Mesenchymal stem cell (in vitro differentiated cells and primary cell): ENCODE measurements around the gene LCN9.

ENCODE experiments used
- DNase-seq: peaks from one replicate; pipeline ENCODE4 v3.0.0-alpha.2; 2013
- H2AFZ ChIP-seq: one replicate; pipeline ENCODE4 v1.6.1; 2013; ENCODE audit warnings: low read depth, mild to moderate bottlenecking, control low read depth, inconsistent platforms, low read length, moderate library complexity
- H2AK5ac ChIP-seq: 2 replicates; pipeline ENCODE4 v1.6.1; 2013; ENCODE audit warnings: low read length, moderate library complexity, mild to moderate bottlenecking, inconsistent platforms; ENCODE audit not compliant: severe bottlenecking
- H2BK120ac ChIP-seq: one replicate; pipeline ENCODE4 v1.6.1; 2013; ENCODE audit warnings: low read depth, mild to moderate bottlenecking, inconsistent platforms, low read length, moderate library complexity
- H2BK12ac ChIP-seq, 2 experiments: one replicate each; pipeline ENCODE4 v1.6.1; 2013; ENCODE audit warnings: inconsistent platforms in 2 of 2, low read length in 2 of 2, mild to moderate bottlenecking in 2 of 2, moderate library complexity in 2 of 2, control low read depth in 1 of 2
- H2BK15ac ChIP-seq: one replicate; pipeline ENCODE4 v1.6.1; 2013; ENCODE audit warnings: mild to moderate bottlenecking, low read depth, inconsistent platforms; ENCODE audit not compliant: poor library complexity, severe bottlenecking
- H2BK5ac ChIP-seq: 2 replicates; pipeline ENCODE4 v1.6.1; 2013; ENCODE audit warnings: low read depth, mild to moderate bottlenecking, low read length, control low read depth, inconsistent platforms; ENCODE audit not compliant: poor library complexity, severe bottlenecking
- H3K14ac ChIP-seq, 2 experiments: one replicate each; pipeline ENCODE4 v1.6.1; 2013; ENCODE audit warnings: inconsistent platforms in 2 of 2, low read length in 2 of 2, control low read depth in 1 of 2, mild to moderate bottlenecking in 1 of 2, moderate library complexity in 1 of 2
- H3K18ac ChIP-seq, 2 experiments: one replicate each; pipeline ENCODE4 v1.6.1; 2013; ENCODE audit warnings: inconsistent platforms in 2 of 2, low read length in 2 of 2, control low read depth in 1 of 2, low read depth in 1 of 2, mild to moderate bottlenecking in 1 of 2
- H3K23ac ChIP-seq, 2 experiments: one replicate each; pipeline ENCODE4 v1.6.1; 2013; ENCODE audit warnings: inconsistent platforms in 2 of 2, low read length in 2 of 2, mild to moderate bottlenecking in 2 of 2, moderate library complexity in 2 of 2, control low read depth in 1 of 2
- H3K27ac ChIP-seq: 2 replicates; pipeline ENCODE4 v1.5.1; 2013; ENCODE audit warnings: mild to moderate bottlenecking, moderate library complexity, low read length, control low read depth, inconsistent platforms; ENCODE audit not compliant: poor library complexity, severe bottlenecking
- H3K27me3 ChIP-seq, 2 experiments: 2 replicates each; pipeline versions ENCODE4 v1.6.1 to v1.7.0; 2013; ENCODE audit warnings: low read length in 2 of 2, mild to moderate bottlenecking in 2 of 2, moderate library complexity in 2 of 2, control low read depth in 1 of 2, inconsistent platforms in 1 of 2; ENCODE audit not compliant: control insufficient read depth in 1 of 2, insufficient read depth in 1 of 2
- H3K36me3 ChIP-seq, 2 experiments: 2 replicates each; pipeline versions ENCODE4 v1.6.1 to v1.7.0; 2013; ENCODE audit warnings: low read length in 2 of 2, control low read depth in 1 of 2, inconsistent platforms in 1 of 2, low read depth in 1 of 2, mild to moderate bottlenecking in 1 of 2; ENCODE audit not compliant: insufficient read depth in 2 of 2, control insufficient read depth in 1 of 2
- H3K4ac ChIP-seq, 2 experiments: one replicate each; pipeline ENCODE4 v1.6.1; 2013; ENCODE audit warnings: inconsistent platforms in 2 of 2, low read length in 2 of 2, mild to moderate bottlenecking in 2 of 2, moderate library complexity in 2 of 2, control low read depth in 1 of 2, low read depth in 1 of 2
- H3K4me1 ChIP-seq: 2 replicates; pipeline ENCODE4 v1.6.1; 2013; ENCODE audit warnings: low read depth, low read length, control low read depth; ENCODE audit not compliant: control insufficient read depth, insufficient read depth
- H3K4me2 ChIP-seq: 2 replicates; pipeline ENCODE4 v1.6.1; 2013; ENCODE audit warnings: low read length, mild to moderate bottlenecking, inconsistent platforms; ENCODE audit not compliant: poor library complexity, severe bottlenecking
- H3K4me3 ChIP-seq, 2 experiments: 2 replicates each; pipeline versions ENCODE4 v1.5.1 to v1.7.0; 2013; ENCODE audit warnings: low read length in 2 of 2, mild to moderate bottlenecking in 2 of 2, control low read depth in 1 of 2, low read depth in 1 of 2; ENCODE audit not compliant: insufficient read depth in 1 of 2
- H3K79me1 ChIP-seq: replicated peaks from 2 replicates; pipeline ENCODE4 v1.6.1; 2013; ENCODE audit warnings: mild to moderate bottlenecking, control low read depth, low read length, inconsistent platforms; ENCODE audit not compliant: poor library complexity, severe bottlenecking
- H3K9ac ChIP-seq: 2 replicates; pipeline ENCODE4 v1.7.0; 2013; ENCODE audit warnings: mild to moderate bottlenecking, low read length, moderate library complexity
- H3K9me3 ChIP-seq: 2 replicates; pipeline ENCODE4 v1.7.0; 2013; ENCODE audit warnings: mild to moderate bottlenecking, low read length; ENCODE audit not compliant: control insufficient read depth
- H4K8ac ChIP-seq: one replicate; pipeline ENCODE4 v1.6.1; 2013; ENCODE audit warnings: inconsistent platforms, mild to moderate bottlenecking, low read length, moderate library complexity
- H4K91ac ChIP-seq: one replicate; pipeline ENCODE4 v1.6.1; 2013; ENCODE audit warnings: mild to moderate bottlenecking, low read length, inconsistent platforms
- WGBS: methylation state at CpG from one replicate; pipeline ENCODE4 v1.1.7; 2013; ENCODE audit warnings: mixed read lengths; 5-methylcytosine and 5-hydroxymethylcytosine counted together

The LCN9 gene

DNA sequence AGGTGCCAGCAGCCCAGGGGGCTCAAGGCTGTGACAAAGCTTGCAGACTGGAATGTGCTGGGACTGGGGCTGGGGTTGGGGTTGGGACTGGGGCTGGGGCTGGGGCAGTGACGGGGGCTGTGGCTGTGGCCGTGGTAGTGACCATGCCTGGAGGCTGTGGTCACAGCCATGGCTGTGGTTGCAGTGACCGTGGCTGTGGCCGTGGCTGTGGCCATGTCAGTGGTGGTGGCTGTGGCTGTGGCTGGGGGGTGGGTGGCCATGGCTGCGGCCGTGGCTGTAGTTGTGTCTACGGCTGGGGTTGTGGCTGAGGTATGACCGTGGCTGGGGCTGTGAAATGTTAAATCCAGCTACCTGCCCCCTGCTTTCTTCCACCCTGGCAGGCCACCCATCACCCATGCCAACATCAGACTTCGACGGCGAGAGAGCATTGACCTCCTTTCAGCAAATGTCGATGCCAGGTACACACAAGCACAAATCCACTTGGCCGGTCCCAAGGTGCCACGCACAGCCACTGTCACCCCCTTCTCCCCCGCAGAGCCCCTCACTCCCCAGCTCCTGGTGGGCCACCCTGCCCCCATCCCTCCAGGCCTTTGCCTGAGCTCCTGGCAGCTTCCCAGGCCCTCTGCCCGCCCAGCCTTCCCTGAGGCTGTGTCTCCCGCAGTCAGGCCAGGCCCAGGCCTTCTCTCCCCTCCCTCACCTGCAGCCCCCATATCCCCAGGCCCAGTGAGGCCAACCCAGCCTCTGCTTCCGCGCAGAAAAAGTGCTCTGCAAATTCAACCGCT is 15.3 kb downstream of the LCN9 start:
- Histone ChIP-seq H3K14ac (no peak overlapping the region), H3K23ac (no peak overlapping the region), H2BK5ac (no peak overlapping the region), H2BK120ac (no peak overlapping the region), H3K9me3 (no peaks in the 10 kb centered on the region), H3K36me3 (no peaks in the 10 kb centered on the region), H3K4ac (no peak overlapping the region), H3K18ac (no peak overlapping the region), H3K27ac (no peak overlapping the region), H2AK5ac (no peak overlapping the region), H2AFZ (no peak overlapping the region), H2BK12ac (no peak overlapping the region), H4K8ac (no peak overlapping the region), H3K27me3 (peaks cover 0 to 6% of the 10 kb centered on the region in 2 experiments), H3K4me3 (no peak overlapping the region), H3K79me1 (no peaks in the 10 kb centered on the region), H3K4me2 (no peak overlapping the region), H2BK15ac (no peak overlapping the region), H3K4me1 (peaks cover 2% of the 10 kb centered on the region), H3K9ac (no peak overlapping the region), H4K91ac (no peak overlapping the region)
- WGBS: 92% methylated on average over 15 of the region's 20 CpGs
- no peak for DNase-seq

DNA sequence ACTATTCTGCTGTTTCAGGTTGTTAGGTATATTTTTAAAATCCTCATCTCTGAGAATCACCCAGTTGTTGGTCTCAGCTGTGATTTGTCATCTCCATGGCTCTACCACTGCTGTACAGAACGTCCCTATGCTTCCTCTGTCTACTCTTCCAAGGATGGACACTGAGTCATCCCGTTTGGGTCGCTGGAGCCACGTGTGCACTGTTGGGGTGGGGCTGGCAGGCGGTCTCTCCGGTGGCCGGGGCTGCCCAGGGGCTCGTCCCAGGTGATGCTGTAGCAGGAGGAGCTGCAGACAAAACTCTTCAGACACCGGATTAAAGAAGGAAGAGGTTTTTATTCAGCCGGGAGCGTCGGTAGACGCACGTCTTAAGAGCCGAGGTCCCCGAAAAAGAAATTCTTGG is 16.9 kb downstream of the LCN9 start:
- Histone ChIP-seq H2BK12ac (no peak overlapping the region), H3K36me3 (no peaks in the 10 kb centered on the region), H3K23ac (no peak overlapping the region)

DNA sequence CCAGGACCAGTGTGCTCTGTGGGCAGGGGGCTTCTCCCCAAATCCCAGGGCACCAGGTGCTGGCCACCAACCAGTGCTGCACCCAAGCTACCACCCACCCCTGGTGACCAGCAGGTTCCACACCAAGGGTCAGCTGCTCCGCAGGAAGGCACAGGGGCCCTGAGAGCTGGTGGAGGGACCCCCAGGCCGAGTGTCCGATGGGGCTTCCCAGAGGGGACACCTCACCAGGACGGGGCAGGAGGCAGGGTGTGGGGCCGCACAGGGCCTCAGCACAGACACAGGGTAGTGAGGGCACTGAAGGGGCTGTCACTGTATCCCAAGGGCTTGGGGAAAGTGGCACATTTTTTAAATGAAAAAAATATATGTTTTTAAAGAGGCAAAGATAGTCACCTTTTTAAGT is 18.1 kb downstream of the LCN9 start:
- no peak overlapping the region for H4K91ac ChIP-seq
- H2BK5ac ChIP-seq: no peak overlapping the region
- H2BK12ac ChIP-seq: no peak overlapping the region
- no peak overlapping the region for H3K9ac ChIP-seq
- H3K79me1 ChIP-seq: no peaks in the 10 kb centered on the region
- no peak overlapping the region for H3K4me2 ChIP-seq
- H2AFZ ChIP-seq: no peak overlapping the region
- no peak overlapping the region for H3K18ac ChIP-seq
- peaks cover 0 to 6% of the 10 kb centered on the region in 2 experiments for H3K27me3 ChIP-seq
- no peak overlapping the region for H2AK5ac ChIP-seq
- H4K8ac ChIP-seq: no peak overlapping the region
- no peak overlapping the region for H3K27ac ChIP-seq
- H2BK15ac ChIP-seq: no peak overlapping the region
- H3K4me3 ChIP-seq: no peak overlapping the region
- H3K9me3 ChIP-seq: no peaks in the 10 kb centered on the region
- no peak overlapping the region for H3K23ac ChIP-seq
- peaks cover 2% of the 10 kb centered on the region for H3K4me1 ChIP-seq
- no peak overlapping the region for H3K4ac ChIP-seq
- 84% methylated on average over 5 of the region's 5 CpGs for WGBS
- DNase-seq: no peak
- H2BK120ac ChIP-seq: no peak overlapping the region
- no peak overlapping the region for H3K14ac ChIP-seq
- H3K36me3 ChIP-seq: no peaks in the 10 kb centered on the region

More for the DNA sequence above, 16.9 kb downstream of the LCN9 start:
- H2BK120ac ChIP-seq: no peak overlapping the region
- DNase-seq: no peak
- H3K18ac ChIP-seq: no peak overlapping the region
- H3K4me1 ChIP-seq: peaks cover 2% of the 10 kb centered on the region
- H3K14ac ChIP-seq: no peak overlapping the region
- H4K91ac ChIP-seq: no peak overlapping the region
- no peak overlapping the region for H2BK5ac ChIP-seq
- no peak overlapping the region for H3K4ac ChIP-seq
- no peak overlapping the region for H3K9ac ChIP-seq
- no peaks in the 10 kb centered on the region for H3K9me3 ChIP-seq
- H3K4me2 ChIP-seq: no peak overlapping the region
- no peaks in the 10 kb centered on the region for H3K79me1 ChIP-seq
- H4K8ac ChIP-seq: no peak overlapping the region
- 71% methylated on average over 16 of the region's 16 CpGs for WGBS
- H2BK15ac ChIP-seq: no peak overlapping the region
- no peak overlapping the region for H2AFZ ChIP-seq
- no peak overlapping the region for H3K4me3 ChIP-seq
- no peak overlapping the region for H2AK5ac ChIP-seq
- peaks cover 0 to 6% of the 10 kb centered on the region in 2 experiments for H3K27me3 ChIP-seq
- no peak overlapping the region for H3K27ac ChIP-seq

DNA sequence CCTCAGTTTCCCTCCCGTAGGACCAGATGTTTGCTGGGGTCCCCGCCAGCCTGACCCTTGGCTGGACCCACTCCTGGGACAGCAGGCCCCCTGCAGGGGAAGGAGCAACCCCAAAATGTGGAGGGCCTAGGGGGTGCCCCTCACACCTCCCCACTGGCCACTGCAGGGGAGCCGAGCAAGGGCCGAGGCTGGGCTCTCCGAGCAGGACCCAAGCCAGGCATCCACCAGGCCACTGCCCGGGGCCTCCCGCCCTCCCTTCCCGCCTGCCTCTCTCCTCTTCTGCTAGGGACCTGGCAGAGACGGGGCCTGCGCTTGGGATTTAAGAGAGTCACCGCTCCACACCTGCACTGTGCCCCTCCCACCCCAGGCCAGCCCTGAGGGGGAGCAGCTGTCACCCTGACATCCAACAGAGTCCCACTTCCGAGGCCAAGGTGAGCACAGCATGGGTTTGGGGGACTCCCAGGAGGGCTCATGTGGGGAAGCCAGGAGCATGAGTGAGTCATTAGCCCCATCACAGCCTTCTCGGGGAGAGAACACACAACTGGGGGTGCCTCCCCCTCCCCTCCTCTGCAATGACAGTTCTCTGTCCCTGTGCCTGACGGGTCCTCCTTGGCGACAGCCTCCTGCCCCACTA is 20.4 kb downstream of the LCN9 start:
- H2BK120ac ChIP-seq: no peak overlapping the region
- no peak overlapping the region for H2AK5ac ChIP-seq
- H2BK5ac ChIP-seq: no peak overlapping the region
- no peak overlapping the region for H4K91ac ChIP-seq
- no peaks in the 10 kb centered on the region for H3K79me1 ChIP-seq
- H3K18ac ChIP-seq: no peak overlapping the region
- H3K27ac ChIP-seq: no peak overlapping the region
- no peak overlapping the region for H3K4ac ChIP-seq
- peaks cover 0 to 12% of the 10 kb centered on the region in 2 experiments for H3K27me3 ChIP-seq
- H3K23ac ChIP-seq: no peak overlapping the region
- H3K9me3 ChIP-seq: no peaks in the 10 kb centered on the region
- no peak overlapping the region for H3K4me3 ChIP-seq
- H2BK12ac ChIP-seq: no peak overlapping the region
- no peak overlapping the region for H3K14ac ChIP-seq
- H3K4me1 ChIP-seq: peaks cover 2% of the 10 kb centered on the region
- H3K9ac ChIP-seq: no peak overlapping the region
- no peak overlapping the region for H2BK15ac ChIP-seq
- H3K4me2 ChIP-seq: no peak overlapping the region
- no peak overlapping the region for H2AFZ ChIP-seq
- H3K36me3 ChIP-seq: no peaks in the 10 kb centered on the region
- 81% methylated on average over 15 of the region's 15 CpGs for WGBS
- no peak overlapping the region for H4K8ac ChIP-seq
- DNase-seq: no peak
